HG02970 (cell line): Measurements from ENCODE around the gene FN1.
"Not testable (repeated sequence)": the region's sequence is repeated elsewhere in the genome, so short reads cannot be mapped to it uniquely, and the experiment has no call there.

Experiments
- ATAC-seq: cut with Tn5 transposase; IDR thresholded peaks from one replicate; pipeline ENCODE4 v1.9.1; 2021; ENCODE audit warnings: mild to moderate bottlenecking, moderate library complexity, moderate number of reproducible peaks; ENCODE audit not compliant: unreplicated experiment, low FRiP score

Gene FN1

GRCh38 chr2:215409331-215410127 is 26.3 kb downstream of the FN1 start:
- ATAC-seq: no peak

GRCh38 chr2:215408441-215408840 is 27.4 kb downstream of the FN1 start:
- ATAC-seq: not testable (repeated sequence)

GRCh38 chr2:215407590-215408264 is 28.1 kb downstream of the FN1 start:
- ATAC-seq: no peak

GRCh38 chr2:215407061-215407460 is 28.8 kb downstream of the FN1 start:
- no peak for ATAC-seq

- ATAC-seq: no peak
Measured at GRCh38 chr2:215405722-215406581, 29.9 kb downstream of the FN1 start.

GRCh38 chr2:215404348-215405012 is 31.4 kb downstream of the FN1 start:
- no peak for ATAC-seq

GRCh38 chr2:215403441-215404347 is 32.2 kb downstream of the FN1 start:
- no peak for ATAC-seq

GRCh38 chr2:215401896-215402379 is 33.9 kb downstream of the FN1 start:
- no peak for ATAC-seq

GRCh38 chr2:215399067-215399716 is 36.7 kb downstream of the FN1 start:
- ATAC-seq: no peak

GRCh38 chr2:215397632-215398341 is 38.1 kb downstream of the FN1 start:
- ATAC-seq: no peak

- ATAC-seq: no peak
Measured at GRCh38 chr2:215396595-215397313, 39.1 kb downstream of the FN1 start.

GRCh38 chr2:215395687-215396460 is 40.0 kb downstream of the FN1 start:
- ATAC-seq: no peak

GRCh38 chr2:215394102-215394805 is 41.6 kb downstream of the FN1 start:
- ATAC-seq: no peak

GRCh38 chr2:215392687-215393270 is 43.1 kb downstream of the FN1 start:
- no peak for ATAC-seq

- no peak for ATAC-seq
Measured at GRCh38 chr2:215392164-215392563, 43.7 kb downstream of the FN1 start.

- no peak for ATAC-seq
Measured at GRCh38 chr2:215391531-215391930, 44.3 kb downstream of the FN1 start.
